Measurements from ENCODE around the gene GHITM.

Gene GHITM

GRCh38 chr10:84201682-84202081 lies 62.4 kb downstream of the GHITM start:
- no peak for DNase-seq

GRCh38 chr10:84202349-84202748 lies 63.0 kb downstream of the GHITM start:
- DNase-seq: no peak

All from stimulated activated naive CD4-positive, alpha-beta T cell (primary cell).